ENCODE measurements around the gene GRM2. TPM values are rescaled to one million over a fixed set of nuclear protein-coding genes. Genes with fewer than 3 reads are reported as not detected.

Gene GRM2
- total RNA-seq, 1 experiment from 2014 or later = 1.9 TPM

DNA sequence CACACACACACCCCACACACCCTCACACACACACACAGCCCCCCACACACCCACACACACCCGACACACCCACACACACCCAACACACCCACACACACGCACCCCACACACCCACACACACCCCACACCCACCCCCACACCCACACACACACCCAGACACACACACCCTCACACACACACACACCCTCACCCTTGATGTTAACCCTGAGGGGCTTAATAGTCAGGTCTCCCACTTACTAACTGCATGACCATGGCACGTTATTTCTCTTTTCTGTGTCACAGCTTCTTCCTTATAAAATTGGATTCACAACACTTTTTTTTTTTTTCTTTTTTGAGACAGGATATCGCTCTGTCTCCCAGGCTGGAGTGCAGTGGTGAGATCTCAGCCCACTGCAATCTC is 2.8 kb downstream of the GRM2 start:
- Histone ChIP-seq H3K56ac (ENCODE audit: insufficient read length, low read depth, low read length) (no peak overlapping the region), H3K27me3 (ENCODE audit: insufficient read depth, low read length) (peaks cover 17% of the 10 kb centered on the region; the same call in 1 of the 2 replicates), H3K9me3 (ENCODE audit: control insufficient read depth, low read depth, low read length) (no peaks in the 10 kb centered on the region), H3K4me2 (ENCODE audit: insufficient read depth, insufficient read length, low read length) (no peak overlapping the region), H3K4ac (ENCODE audit: low read depth, low read length) (no peak overlapping the region), H3K23ac (ENCODE audit: insufficient read length, low read depth, low read length) (no peak overlapping the region), H3K14ac (ENCODE audit: insufficient read depth, low read length) (no peak overlapping the region), H2BK120ac (ENCODE audit: low read depth, low read length, poor library complexity, severe bottlenecking) (no peak overlapping the region), H3T11ph (ENCODE audit: low read length) (no peak overlapping the region), H3K4me1 (ENCODE audit: insufficient read depth, low read length) (no peaks in the 10 kb centered on the region), H3K9ac (ENCODE audit: extremely low read depth, insufficient read length, low read length) (no peak overlapping the region), H3K27ac (ENCODE audit: insufficient read length, low read depth, low read length) (no peak overlapping the region), H2BK12ac (ENCODE audit: insufficient read length, low read depth, low read length) (no peak overlapping the region), H2AK5ac (ENCODE audit: insufficient read length, low read length) (no peak overlapping the region), H4K91ac (ENCODE audit: insufficient read length, low read depth, low read length) (no peak overlapping the region), H4K20me1 (ENCODE audit: control insufficient read depth, insufficient read depth, insufficient read length) (no peaks in the 10 kb centered on the region), H3K23me2 (ENCODE audit: insufficient read length, low read depth, low read length, poor library complexity, severe bottlenecking) (peaks cover 7% of the 10 kb centered on the region), H3K18ac (ENCODE audit: insufficient read length, low read depth, low read length) (no peak overlapping the region), H4K5ac (ENCODE audit: insufficient read length, low read depth, low read length) (no peak overlapping the region), H3K79me2 (ENCODE audit: insufficient read depth, low read length) (no peaks in the 10 kb centered on the region), H2BK5ac (ENCODE audit: insufficient read length, low read length) (no peak overlapping the region), H2BK15ac (ENCODE audit: low read depth, low read length) (no peak overlapping the region), H2AFZ (ENCODE audit: low read length) (no peak overlapping the region), H4K8ac (replicated peaks; ENCODE audit: insufficient read length, low read depth, low read length) (no peak overlapping the region), H3K79me1 (ENCODE audit: insufficient read depth, low read depth, low read length, poor library complexity, severe bottlenecking) (no peaks in the 10 kb centered on the region), H2BK20ac (ENCODE audit: low read depth, low read length, poor library complexity, severe bottlenecking) (no peak overlapping the region)
- no peaks in the 10 kb centered on the region; a peak in 1 of 5 replicates for H3K9me3 Mint-ChIP-seq
- TF ChIP-seq, protein P1, sequence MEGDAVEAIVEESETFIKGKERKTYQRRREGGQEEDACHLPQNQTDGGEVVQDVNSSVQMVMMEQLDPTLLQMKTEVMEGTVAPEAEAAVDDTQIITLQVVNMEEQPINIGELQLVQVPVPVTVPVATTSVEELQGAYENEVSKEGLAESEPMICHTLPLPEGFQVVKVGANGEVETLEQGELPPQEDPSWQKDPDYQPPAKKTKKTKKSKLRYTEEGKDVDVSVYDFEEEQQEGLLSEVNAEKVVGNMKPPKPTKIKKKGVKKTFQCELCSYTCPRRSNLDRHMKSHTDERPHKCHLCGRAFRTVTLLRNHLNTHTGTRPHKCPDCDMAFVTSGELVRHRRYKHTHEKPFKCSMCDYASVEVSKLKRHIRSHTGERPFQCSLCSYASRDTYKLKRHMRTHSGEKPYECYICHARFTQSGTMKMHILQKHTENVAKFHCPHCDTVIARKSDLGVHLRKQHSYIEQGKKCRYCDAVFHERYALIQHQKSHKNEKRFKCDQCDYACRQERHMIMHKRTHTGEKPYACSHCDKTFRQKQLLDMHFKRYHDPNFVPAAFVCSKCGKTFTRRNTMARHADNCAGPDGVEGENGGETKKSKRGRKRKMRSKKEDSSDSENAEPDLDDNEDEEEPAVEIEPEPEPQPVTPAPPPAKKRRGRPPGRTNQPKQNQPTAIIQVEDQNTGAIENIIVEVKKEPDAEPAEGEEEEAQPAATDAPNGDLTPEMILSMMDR (conservative IDR thresholded peaks at IDR 0.05) = no peak
- no peak overlapping the region; a peak in 1 of 5 replicates for H3K4me3 Mint-ChIP-seq
- no peak for DNase-seq
- no peak overlapping the region for H3K27ac Mint-ChIP-seq
- H3K27me3 Mint-ChIP-seq (ENCODE audit: low read depth) = peaks cover 37% of the 10 kb centered on the region
- no CpG with 5 or more reads among the region's 4 CpGs for WGBS (ENCODE audit: extremely low coverage, insufficient read length, low lambda C conversion rate)
- H3K4me1 Mint-ChIP-seq = peaks cover 8 to 24% of the 10 kb centered on the region in 2 experiments
- H3K36me3 Mint-ChIP-seq (ENCODE audit: insufficient read depth in 1 of 3, low read depth in 3 of 3) = no peaks in the 10 kb centered on the region
